Endodermal cell (in vitro differentiated cells): ENCODE data around the gene SLC5A4. TPM values are rescaled to one million over a fixed set of nuclear protein-coding genes. Genes with fewer than 3 reads are reported as not detected.
"Not testable (repeated sequence)": the region's sequence is repeated elsewhere in the genome, so short reads cannot be mapped to it uniquely, and the experiment has no call there.

Experiments
- DNase-seq: peaks from one replicate; pipeline ENCODE4 v3.0.0-alpha.2; 2017
- H3K27ac ChIP-seq: 2 replicates; pipeline ENCODE4 v1.5.1; 2013; ENCODE audit warnings: mild to moderate bottlenecking, low read depth, low read length, moderate library complexity
- H3K27me3 ChIP-seq: 2 replicates; pipeline ENCODE4 v1.6.1; 2013; ENCODE audit warnings: mild to moderate bottlenecking, low read length, moderate library complexity; ENCODE audit not compliant: insufficient read depth, control insufficient read depth, poor library complexity, severe bottlenecking
- H3K36me3 ChIP-seq: 2 replicates; pipeline ENCODE4 v1.7.0; 2013; ENCODE audit warnings: mild to moderate bottlenecking, low read length, moderate library complexity; ENCODE audit not compliant: control insufficient read depth, insufficient read depth
- H3K4me1 ChIP-seq: one replicate; pipeline ENCODE4 v1.7.0; 2013; ENCODE audit warnings: low read length; ENCODE audit not compliant: control insufficient read depth, insufficient read depth
- H3K4me3 ChIP-seq: 2 replicates; pipeline ENCODE4 v1.5.1; 2013; ENCODE audit warnings: mild to moderate bottlenecking, low read length, moderate library complexity
- H3K9ac ChIP-seq: 2 replicates; pipeline ENCODE4 v1.6.1; 2013; ENCODE audit warnings: mild to moderate bottlenecking, low read length, moderate library complexity; ENCODE audit not compliant: poor library complexity, severe bottlenecking; ENCODE audit errors: extremely low read depth
- H3K9me3 ChIP-seq: 2 replicates; pipeline ENCODE4 v1.6.1; 2013; ENCODE audit warnings: mild to moderate bottlenecking, low read length, moderate library complexity; ENCODE audit not compliant: control insufficient read depth
- H3K27ac Mint-ChIP-seq: 2 replicates; pipeline ENCODE4 v1.8.0; 2020; ENCODE audit warnings: mixed read lengths
- H3K27me3 Mint-ChIP-seq: 2 replicates; pipeline ENCODE4 v1.8.0; 2021; ENCODE audit warnings: mild to moderate bottlenecking, mixed read lengths; ENCODE audit not compliant: insufficient read depth
- H3K36me3 Mint-ChIP-seq: 2 replicates; pipeline ENCODE4 v1.8.0; 2020; ENCODE audit warnings: low read depth, mixed read lengths
- H3K4me1 Mint-ChIP-seq: 2 replicates; pipeline ENCODE4 v1.8.0; 2020; ENCODE audit warnings: mixed read lengths
- H3K4me3 Mint-ChIP-seq: 2 replicates; pipeline ENCODE4 v1.8.0; 2020; ENCODE audit warnings: mild to moderate bottlenecking, moderate library complexity, mixed read lengths
- H3K9me3 Mint-ChIP-seq: 2 replicates; pipeline ENCODE4 v1.8.0; 2020; ENCODE audit warnings: mild to moderate bottlenecking, mixed read lengths
- CTCF ChIP-seq: fragments of 200-600 bp; sonication (generic); conservative IDR thresholded peaks from 2 replicates; pipeline ENCODE4 v1.5.0; 2021; ENCODE audit warnings: antibody characterized with exemption, mild to moderate bottlenecking
- WGBS, 2 experiments: methylation state at CpG; one replicate each; pipeline versions ENCODE4 v1.1.5 to v1.1.7; 2013; ENCODE audit warnings: missing lambda C conversion rate in 2 of 2, mixed read lengths in 1 of 2; ENCODE audit not compliant: insufficient coverage in 1 of 2, insufficient read length in 1 of 2; 5-methylcytosine and 5-hydroxymethylcytosine counted together
- total RNA-seq, 2 donors: library from RNA; stranded (reverse); fragmentation: NEBNext Ultra II Directional in 1 of 2; extraction: Animal tissue kit (Norgen Biotek cat#: 25700) in 1 of 2; gene quantifications; 2 replicates in 1 of 2; 3 replicates in 1 of 2; pipeline ENCODE4 v1.2.1, GENCODE V29; 2021

SLC5A4 gene
- total RNA-seq, 2 donors from 2014 or later, result not detected

- Histone ChIP-seq H3K27ac (no peak overlapping the region), H3K9me3 (no peaks in the 10 kb centered on the region), H3K4me3 (no peak overlapping the region), H3K36me3 (peaks cover 12% of the 10 kb centered on the region), H3K9ac (no peak overlapping the region), H3K4me1 (no peaks in the 10 kb centered on the region), H3K27me3 (no peaks in the 10 kb centered on the region)
- Mint-ChIP-seq H3K9me3 (no peaks in the 10 kb centered on the region), H3K4me1 (no peaks in the 10 kb centered on the region), H3K36me3 (peaks cover 31% of the 10 kb centered on the region), H3K27me3 (no peaks in the 10 kb centered on the region), H3K27ac (no peak overlapping the region), H3K4me3 (no peak overlapping the region)
- 100% methylated on average over 2 of the region's 3 CpGs; no CpG with 5 or more reads in 1 of the 2 experiments for WGBS, 2 experiments
- DNase-seq, result no peak
- TF ChIP-seq CTCF, result no peak
These were observed 11.9 kb upstream of the SLC5A4 start for GRCh38 chr22:32267011-32267410.

- Histone ChIP-seq H3K9ac (no peak overlapping the region), H3K27ac (no peak overlapping the region), H3K4me1 (no peaks in the 10 kb centered on the region), H3K36me3 (peaks cover 12% of the 10 kb centered on the region), H3K27me3 (no peaks in the 10 kb centered on the region), H3K4me3 (no peak overlapping the region), H3K9me3 (no peaks in the 10 kb centered on the region)
- DNase-seq, result peak; percentile 84
- 40 to 67% methylated on average over 3 to 10 of the region's 10 CpGs for WGBS, 2 experiments
- no peak overlapping the region for H3K4me3 Mint-ChIP-seq
- H3K27ac Mint-ChIP-seq, result peak overlapping the region; percentile 92
- no peaks in the 10 kb centered on the region for H3K4me1 Mint-ChIP-seq
- H3K36me3 Mint-ChIP-seq, result peaks cover 22% of the 10 kb centered on the region
- no peaks in the 10 kb centered on the region for H3K9me3 Mint-ChIP-seq
- peak; percentile 92 for TF ChIP-seq CTCF
- no peaks in the 10 kb centered on the region for H3K27me3 Mint-ChIP-seq
These were observed 11.0 kb upstream of the SLC5A4 start for GRCh38 chr22:32265882-32266767.

GRCh38 chr22:32263678-32264077 lies 8.5 kb upstream of the SLC5A4 start:
- H3K36me3 ChIP-seq, H3K27ac ChIP-seq, H3K4me3 ChIP-seq, H3K27me3 Mint-ChIP-seq, H3K4me3 Mint-ChIP-seq, H3K9me3 Mint-ChIP-seq, H3K27me3 ChIP-seq, H3K36me3 Mint-ChIP-seq, H3K27ac Mint-ChIP-seq, DNase-seq, H3K9me3 ChIP-seq, H3K4me1 Mint-ChIP-seq, H3K4me1 ChIP-seq, H3K9ac ChIP-seq: not testable (repeated sequence)
- WGBS, 2 experiments, result 96 to 100% methylated on average over 2 to 3 of the region's 4 CpGs
